ENCODE results near the gene SAA4.

SAA4 gene

GRCh38 chr11:18243783-18244362, 7.3 kb upstream of the SAA4 start:
- DNase-seq (ENCODE audit: low read depth), result peak; percentile 88
- peak; percentile 96 for TF ChIP-seq CTCF (conservative IDR thresholded peaks at IDR 0.05; ENCODE audit: low read depth, low read length)
- no peak overlapping the region for H3K4me3 ChIP-seq (ENCODE audit: low read depth, low read length)

GRCh38 chr11:18239655-18240054, 3.1 kb upstream of the SAA4 start:
- DNase-seq (ENCODE audit: low read depth), result no peak
- H3K4me3 ChIP-seq (ENCODE audit: low read depth, low read length), result no peak overlapping the region
- TF ChIP-seq CTCF (conservative IDR thresholded peaks at IDR 0.05; ENCODE audit: low read depth, low read length), result no peak

GRCh38 chr11:18235394-18236334, 938 bp downstream of the SAA4 start:
- TF ChIP-seq CTCF (conservative IDR thresholded peaks at IDR 0.05; ENCODE audit: low read depth, low read length), result no peak
- DNase-seq (ENCODE audit: low read depth), result no peak
- no peak overlapping the region for H3K4me3 ChIP-seq (ENCODE audit: low read depth, low read length)

- no peak for DNase-seq (ENCODE audit: low read depth)
- TF ChIP-seq CTCF (conservative IDR thresholded peaks at IDR 0.05; ENCODE audit: low read depth, low read length), result no peak
- H3K4me3 ChIP-seq (ENCODE audit: low read depth, low read length), result no peak overlapping the region
These were observed 2.7 kb downstream of the SAA4 start for GRCh38 chr11:18233912-18234311.

GRCh38 chr11:18230859-18231258, 5.7 kb downstream of the SAA4 start:
- no peak overlapping the region for H3K4me3 ChIP-seq (ENCODE audit: low read depth, low read length)
- no peak for TF ChIP-seq CTCF (conservative IDR thresholded peaks at IDR 0.05; ENCODE audit: low read depth, low read length)
- no peak for DNase-seq (ENCODE audit: low read depth)

GRCh38 chr11:18229501-18229900, 7.1 kb downstream of the SAA4 start:
- no peak for TF ChIP-seq CTCF (conservative IDR thresholded peaks at IDR 0.05; ENCODE audit: low read depth, low read length)
- H3K4me3 ChIP-seq (ENCODE audit: low read depth, low read length), result no peak overlapping the region
- DNase-seq (ENCODE audit: low read depth), result no peak

Measured in choroid plexus epithelial cell (primary cell).